C4-2B (cell line): ENCODE results near the gene TMEM209.

Source experiments
- CTCF ChIP-seq: fragments of 450-650 bp; conservative IDR thresholded peaks from 2 replicates; pipeline ENCODE4 v1.5.1; 2017; ENCODE audit warnings: mild to moderate bottlenecking
- ZFX ChIP-seq: fragments of 450-650 bp; IDR thresholded peaks from 2 replicates; pipeline ENCODE4 v1.6.1; 2017

DNA sequence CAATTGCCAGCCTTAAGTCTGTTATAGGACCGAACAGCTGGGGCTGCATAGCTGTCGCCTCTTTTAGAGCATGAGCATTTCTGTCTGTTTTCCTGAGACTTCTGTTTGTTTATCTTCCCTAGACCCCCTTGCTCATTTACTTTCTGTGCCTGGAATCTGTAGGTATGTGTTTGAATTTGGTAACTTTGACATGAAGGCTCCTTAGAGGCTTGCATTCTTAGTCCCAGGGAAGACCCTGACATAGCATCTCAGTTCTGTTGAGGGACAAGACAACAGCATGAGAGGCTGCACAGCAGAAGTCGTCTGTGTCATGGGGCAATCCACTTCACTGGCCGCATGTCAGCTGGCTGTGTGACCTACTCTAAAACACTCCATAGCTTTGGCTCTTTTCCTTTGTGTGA is 76.2 kb downstream of the TMEM209 start:
- TF ChIP-seq CTCF (no peak), ZFX (no peak)
